HCT116 (cell line): ENCODE data around the gene RTTN. TPM values are rescaled to one million over a fixed set of nuclear protein-coding genes. Genes with fewer than 3 reads are reported as not detected.

ENCODE experiments used
- ATAC-seq: fragments of 200-7000 bp; cut with Tn5 transposase; 2 replicates; pipeline ENCODE4 v1.9.1; 2020; ENCODE audit warnings: mild to moderate bottlenecking, moderate library complexity
- BruUV-seq: library from RNA; stranded (reverse); fragments of 400-500 nt; replicated peaks from 2 replicates; lab custom pipeline; 2021; lab: Mats Ljungman, UMichigan
- CTCF ChIA-PET: fragments of 300-600 bp; sonication (Branson Sonifier 250); formaldehyde crosslinking; loops from one replicate; lab custom pipeline; 2021; ENCODE audit warnings: antibody characterized with exemption; lab: Charles Lee
- POLR2A ChIA-PET: fragments of 300-600, 350-600 bp; sonication (Branson Sonifier 250); formaldehyde crosslinking; loops from one replicate; lab custom pipeline; 2021; ENCODE audit warnings: antibody characterized with exemption; lab: Charles Lee
- RAD21 ChIA-PET, 2 experiments: fragments of 300-600 bp; sonication (Branson Sonifier 250); formaldehyde crosslinking; loops; one replicate each; lab custom pipeline; 2023; ENCODE audit warnings: low total read pairs in 2 of 2; ENCODE audit not compliant: uncharacterized antibody in 2 of 2, unreplicated experiment in 2 of 2, low non-redundant PET in 1 of 2; lab: Charles Lee
- DNase-seq: peaks from one replicate; pipeline ENCODE4 v3.0.0-alpha.2; 2010; ENCODE audit warnings: low read depth, low spot score
- H2AFZ ChIP-seq: fragments of 200-600 bp; shearing (Covaris generic), sonication (generic); 2 replicates; pipeline ENCODE4 v1.6.1; 2017; ENCODE audit warnings: low read depth, mixed run types, mixed read lengths, antibody characterized with exemption, low read length; ENCODE audit not compliant: poor library complexity, severe bottlenecking
- H3K27ac ChIP-seq: 2 replicates; pipeline ENCODE4 v1.5.1; 2012; ENCODE audit warnings: low read depth, low read length
- H3K27me3 ChIP-seq: fragments of 200-600 bp; sonication (generic); 2 replicates; pipeline ENCODE4 v1.6.1; 2016; ENCODE audit warnings: mixed run types, low read length, mixed read lengths; ENCODE audit not compliant: insufficient read depth
- H3K36me3 ChIP-seq, 2 experiments: fragments of 200-500 bp in 1 of 2; fragments of 200-600 bp in 1 of 2; sonication (Bioruptor generic) in 1 of 2; sonication (generic) in 1 of 2; 2 replicates each; pipeline versions ENCODE4 v1.5.1 to v1.6.1; 2014 to 2016; ENCODE audit warnings: low read length in 2 of 2, inconsistent platforms in 1 of 2, mixed read lengths in 1 of 2, mixed run types in 1 of 2; ENCODE audit not compliant: insufficient read depth in 2 of 2, control insufficient read depth in 1 of 2
- H3K4me1 ChIP-seq, 2 experiments: fragments of 200-600 bp in 1 of 2; sonication (generic) in 1 of 2; 2 replicates each; pipeline versions ENCODE4 v1.5.1 to v1.6.1; 2012 to 2017; ENCODE audit warnings: low read length in 2 of 2, inconsistent platforms in 1 of 2, mild to moderate bottlenecking in 1 of 2, mixed read lengths in 1 of 2, mixed run types in 1 of 2, moderate library complexity in 1 of 2; ENCODE audit not compliant: insufficient read depth in 2 of 2, control insufficient read depth in 1 of 2
- H3K4me2 ChIP-seq: fragments of 200-600 bp; sonication (generic); 2 replicates; pipeline ENCODE4 v1.6.1; 2017; ENCODE audit warnings: mixed run types, low read length, mixed read lengths
- H3K4me3 ChIP-seq, 2 experiments: fragments of 200-600 bp in 1 of 2; sonication (generic) in 1 of 2; replicated peaks in 1 of 2; 2 replicates each; pipeline ENCODE4 v1.5.1; 2011 to 2016; ENCODE audit warnings: low read length in 2 of 2, control low read depth in 1 of 2, low read depth in 1 of 2, mild to moderate bottlenecking in 1 of 2, mixed read lengths in 1 of 2, mixed run types in 1 of 2
- H3K79me2 ChIP-seq: fragments of 200-600 bp; sonication (generic); 2 replicates; pipeline ENCODE4 v1.6.1; 2017; ENCODE audit warnings: mild to moderate bottlenecking, mixed run types, low read length, moderate library complexity, mixed read lengths; ENCODE audit not compliant: insufficient read depth
- H3K9ac ChIP-seq: fragments of 200-600 bp; sonication (generic); 2 replicates; pipeline ENCODE4 v1.6.1; 2016; ENCODE audit warnings: low read length, mixed read lengths
- H3K9me2 ChIP-seq: fragments of 200-600 bp; sonication (generic), shearing (Covaris generic); 2 replicates; pipeline ENCODE4 v1.6.1; 2017; ENCODE audit warnings: mixed run types, mild to moderate bottlenecking, moderate library complexity; ENCODE audit not compliant: insufficient read depth
- H3K9me3 ChIP-seq, 2 experiments: fragments of 200-500 bp in 1 of 2; fragments of 200-600 bp in 1 of 2; sonication (Bioruptor generic) in 1 of 2; sonication (generic) in 1 of 2; 2 replicates each; pipeline ENCODE4 v1.6.1; 2014 to 2017; ENCODE audit warnings: low read length in 2 of 2, mixed read lengths in 2 of 2, inconsistent platforms in 1 of 2, low read depth in 1 of 2, mild to moderate bottlenecking in 1 of 2, mixed run types in 1 of 2, moderate library complexity in 1 of 2; ENCODE audit not compliant: control insufficient read depth in 1 of 2, insufficient read depth in 1 of 2
- H4K20me1 ChIP-seq: fragments of 200-600 bp; sonication (generic), shearing (Covaris generic); 2 replicates; pipeline ENCODE4 v1.6.1; 2017; ENCODE audit warnings: mixed run types, mild to moderate bottlenecking, moderate library complexity; ENCODE audit not compliant: insufficient read depth
- CTCF ChIP-seq, 3 experiments: fragments of 200-600 bp in 1 of 3; sonication (generic) in 1 of 3; IDR thresholded peaks in 2 of 3; conservative IDR thresholded peaks in 1 of 3; 2 replicates each; pipeline ENCODE4 v1.5.1; 2012 to 2017; ENCODE audit warnings: low read depth in 2 of 3, low read length in 2 of 3, antibody characterized with exemption in 1 of 3, borderline replicate concordance in 1 of 3, control low read depth in 1 of 3, mild to moderate bottlenecking in 1 of 3, mixed read lengths in 1 of 3, mixed run types in 1 of 3, moderate library complexity in 1 of 3; ENCODE audit not compliant: insufficient read depth in 1 of 3
- EZH2 ChIP-seq: fragments of 200-600 bp; sonication (generic); IDR thresholded peaks from 2 replicates; pipeline ENCODE4 v1.6.1; 2017; ENCODE audit warnings: antibody characterized with exemption, mixed run types
- EZH2phosphoT487 ChIP-seq: fragments of 200-600 bp; IDR thresholded peaks from 2 replicates; pipeline ENCODE4 v1.6.1; 2018; ENCODE audit warnings: antibody characterized with exemption, borderline replicate concordance
- JUND ChIP-seq: IDR thresholded peaks from 2 replicates; pipeline ENCODE4 v1.6.1; 2012
- POLR2AphosphoS5 ChIP-seq: IDR thresholded peaks from 2 replicates; pipeline ENCODE4 v1.6.1; 2011; ENCODE audit warnings: mild to moderate bottlenecking, low read depth, low read length, moderate library complexity
- RAD21 ChIP-seq: IDR thresholded peaks from 2 replicates; pipeline ENCODE4 v1.6.1; 2012; ENCODE audit warnings: low read depth, mild to moderate bottlenecking
- REST ChIP-seq: IDR thresholded peaks from 2 replicates; pipeline ENCODE4 v1.6.1; 2012; ENCODE audit warnings: low read depth
- SP1 ChIP-seq: IDR thresholded peaks from 2 replicates; pipeline ENCODE4 v1.6.1; 2012; ENCODE audit warnings: low read depth
- TCF7L2 ChIP-seq: IDR thresholded peaks from 2 replicates; pipeline ENCODE4 v1.7.0; 2011; ENCODE audit warnings: borderline replicate concordance, inconsistent platforms; ENCODE audit not compliant: insufficient read depth, insufficient read length; ENCODE audit errors: extremely low read depth
- YY1 ChIP-seq: IDR thresholded peaks from 2 replicates; pipeline ENCODE4 v1.6.1; 2011; ENCODE audit warnings: low read length, low read depth, moderate library complexity, mild to moderate bottlenecking; ENCODE audit not compliant: insufficient replicate concordance; ENCODE audit errors: extremely low read depth
- ZFX ChIP-seq: fragments of 450-650 bp; IDR thresholded peaks from 2 replicates; pipeline ENCODE4 v1.6.1; 2017
- ZNF274 ChIP-seq: fragments of 200-500 bp; sonication (Bioruptor generic); IDR thresholded peaks from 2 replicates; pipeline ENCODE4 v1.6.1; 2014; ENCODE audit warnings: mild to moderate bottlenecking, low read depth, low read length, inconsistent platforms
- intact Hi-C: fragments of 100-400 bp; cut with micrococcal nuclease; formaldehyde crosslinking; loops from 2 replicates; pipeline ENCODE4 v1.10.0; 2022
- total RNA-seq: library from RNA; stranded (reverse); gene quantifications from one replicate; pipeline ENCODE4 v1.2.1, GENCODE V29; 2021; ENCODE audit not compliant: unreplicated experiment

RTTN gene
- total RNA-seq, 1 experiment from 2014 or later = 41.2 TPM

GRCh38 chr18:70004696-70005095 is 200.8 kb downstream of the RTTN start:
- RAD21 ChIA-PET = no interaction called here

More at GRCh38 chr18:70004696-70005095, 200.8 kb downstream of the RTTN start:
- H3K27ac ChIP-seq = no peak overlapping the region
- CTCF ChIA-PET = no interaction called here
- no peaks in the 10 kb centered on the region for H3K79me2 ChIP-seq
- ATAC-seq (no peak), DNase-seq (no peak)
- H3K9me2 ChIP-seq = no peaks in the 10 kb centered on the region
- intact Hi-C loops = no loop called here
- H3K27me3 ChIP-seq = no peaks in the 10 kb centered on the region
- H3K36me3 ChIP-seq = 0 out of 4 replicates have a peak, but pooled peaks cover 0 to 12% of the 10 kb centered on the region in 2 experiments
- no peaks in the 10 kb centered on the region for H4K20me1 ChIP-seq
- no peak overlapping the region for H3K4me3 ChIP-seq
- no peaks in the 10 kb centered on the region for H3K9me3 ChIP-seq
- H2AFZ ChIP-seq = no peak overlapping the region
- H3K4me2 ChIP-seq = no peak overlapping the region
- H3K4me1 ChIP-seq = no peaks in the 10 kb centered on the region
- POLR2A ChIA-PET = no interaction called here
- TF ChIP-seq EZH2 = no peak
- no peak for TF ChIP-seq ZNF274
- TF ChIP-seq REST = no peak
- no peak for TF ChIP-seq POLR2AphosphoS5
- no peak for TF ChIP-seq YY1
- no peak for TF ChIP-seq ZFX
- no peak for TF ChIP-seq SP1
- TF ChIP-seq CTCF (IDR thresholded peaks at IDR 0.05 in 2 of 3, conservative IDR thresholded peaks at IDR 0.05 in 1 of 3; ENCODE audit: borderline replicate concordance in 1 of 3, insufficient read depth in 1 of 3, low read depth in 2 of 3, low read length in 2 of 3) = no peak
- no peak for TF ChIP-seq TCF7L2
- no peak for TF ChIP-seq EZH2phosphoT487
- no peak for TF ChIP-seq JUND
- no peak for TF ChIP-seq RAD21
- TF ChIP-seq, all 23 proteins: peak for 0
- no TSS peak for BruUV-seq
- H3K9ac ChIP-seq = no peak overlapping the region
